Measurements from ENCODE around the gene ERCC6L2. TPM values are rescaled to one million over a fixed set of nuclear protein-coding genes. Genes with fewer than 3 reads are reported as not detected.

The ERCC6L2 gene
- polyA plus RNA-seq (2013): 15.7 and 17.1 TPM in 2 replicates

GRCh38 chr9:95875305-95876137, at the start of gene ERCC6L2:
ERCC6L2 (plus strand) TSS chr9:95875691; CDS start chr9:95876039, 348 bp downstream.
- peak within 1 kb of the TSS; percentile 97 for H4K91ac ChIP-seq (ENCODE audit: low read depth, low read length)
- H3K79me1 ChIP-seq (ENCODE audit: low read length): peaks cover 7% of the 10 kb centered on the region
- peak within 1 kb of the TSS; percentile 97 for H2AFZ ChIP-seq (ENCODE audit: insufficient read depth, low read length, poor library complexity)
- peak within 1 kb of the TSS; percentile 70 for H3K4me2 ChIP-seq (ENCODE audit: low read length)
- H3K23ac ChIP-seq (ENCODE audit: low read length): no peak within 1 kb of the TSS
- peaks cover 7% of the 10 kb centered on the region for H3K79me2 ChIP-seq (ENCODE audit: control insufficient read depth, insufficient read depth, low read length, poor library complexity)
- peaks cover 3 to 6% of the 10 kb centered on the region in 2 experiments for H3K4me1 ChIP-seq (ENCODE audit: control insufficient read depth in 1 of 2, insufficient read depth in 2 of 2, low read length in 2 of 2)
- H3K4ac ChIP-seq (ENCODE audit: low read depth, low read length): peak within 1 kb of the TSS; percentile 76
- H3K36me3 ChIP-seq (ENCODE audit: control insufficient read depth in 1 of 2, insufficient read depth in 2 of 2, low read length in 2 of 2): peaks cover 0 to 2% of the 10 kb centered on the region in 2 experiments
- H2AK5ac ChIP-seq (ENCODE audit: low read length): no peak within 1 kb of the TSS
- H2BK120ac ChIP-seq (ENCODE audit: insufficient read depth, low read length, poor library complexity): peak within 1 kb of the TSS; percentile 96
- H3K14ac ChIP-seq (ENCODE audit: low read length): peak within 1 kb of the TSS; percentile 97
- H3K18ac ChIP-seq (ENCODE audit: low read length): peak within 1 kb of the TSS; percentile 95
- H2BK5ac ChIP-seq (ENCODE audit: low read depth, low read length, poor library complexity): peak within 1 kb of the TSS; percentile 93
- H3K9ac ChIP-seq (ENCODE audit: low read length): peak within 1 kb of the TSS; percentile 99
- no CpG with 5 or more reads among the region's 74 CpGs for WGBS (ENCODE audit: extremely low coverage, insufficient coverage, insufficient read length)
- H4K8ac ChIP-seq (ENCODE audit: low read depth, low read length): peak within 1 kb of the TSS; percentile 96
- H3K4me3 ChIP-seq (ENCODE audit: low read depth, low read length): peak within 1 kb of the TSS; percentile 90
- H3K27me3 ChIP-seq (ENCODE audit: insufficient read depth, low read length): no peaks in the 10 kb centered on the region
- DNase-seq: peak; percentile 96 to 99
- no peaks in the 10 kb centered on the region for H3K9me3 ChIP-seq (ENCODE audit: insufficient read depth, low read depth, low read length)
- H3K27ac ChIP-seq (ENCODE audit: low read depth, low read length): peak within 1 kb of the TSS; percentile 99
- no peak within 1 kb of the TSS for H2BK12ac ChIP-seq (ENCODE audit: low read length)
- H4K12ac ChIP-seq (ENCODE audit: low read depth, low read length): peak within 1 kb of the TSS; percentile 97

- Histone ChIP-seq H3K79me1 (ENCODE audit: low read length) (peaks cover 4% of the 10 kb centered on the region), H3K9ac (ENCODE audit: low read length) (no peak overlapping the region), H3K23ac (ENCODE audit: low read length) (no peak overlapping the region), H3K4me3 (ENCODE audit: low read depth, low read length) (no peak overlapping the region), H3K4me2 (ENCODE audit: low read length) (no peak overlapping the region), H2BK12ac (ENCODE audit: low read length) (no peak overlapping the region), H3K4ac (ENCODE audit: low read depth, low read length) (no peak overlapping the region), H3K18ac (ENCODE audit: low read length) (no peak overlapping the region), H3K14ac (ENCODE audit: low read length) (no peak overlapping the region), H2BK5ac (ENCODE audit: low read depth, low read length, poor library complexity) (no peak overlapping the region), H4K8ac (ENCODE audit: low read depth, low read length) (no peak overlapping the region), H3K4me1 (ENCODE audit: control insufficient read depth in 1 of 2, insufficient read depth in 2 of 2, low read length in 2 of 2) (peaks cover 11 to 15% of the 10 kb centered on the region in 2 experiments), H2BK120ac (ENCODE audit: insufficient read depth, low read length, poor library complexity) (no peak overlapping the region), H3K36me3 (ENCODE audit: control insufficient read depth in 1 of 2, insufficient read depth in 2 of 2, low read length in 2 of 2) (no peaks in the 10 kb centered on the region), H3K9me3 (ENCODE audit: insufficient read depth, low read depth, low read length) (no peaks in the 10 kb centered on the region), H4K91ac (ENCODE audit: low read depth, low read length) (no peak overlapping the region), H2AK5ac (ENCODE audit: low read length) (no peak overlapping the region), H2AFZ (ENCODE audit: insufficient read depth, low read length, poor library complexity) (no peak overlapping the region), H3K27ac (ENCODE audit: low read depth, low read length) (no peak overlapping the region), H4K12ac (ENCODE audit: low read depth, low read length) (no peak overlapping the region), H3K79me2 (ENCODE audit: control insufficient read depth, insufficient read depth, low read length, poor library complexity) (no peaks in the 10 kb centered on the region), H3K27me3 (ENCODE audit: insufficient read depth, low read length) (no peaks in the 10 kb centered on the region)
- no CpG with 5 or more reads among the region's 8 CpGs for WGBS (ENCODE audit: extremely low coverage, insufficient coverage, insufficient read length)
- no peak for DNase-seq
These were observed 49.2 kb upstream of the ERCC6L2 start for GRCh38 chr9:95826183-95826838.

GRCh38 chr9:95830768-95831167, 44.7 kb upstream of the ERCC6L2 start:
- Histone ChIP-seq H3K27me3 (ENCODE audit: insufficient read depth, low read length) (no peaks in the 10 kb centered on the region), H3K79me2 (ENCODE audit: control insufficient read depth, insufficient read depth, low read length, poor library complexity) (no peaks in the 10 kb centered on the region), H2BK12ac (ENCODE audit: low read length) (no peak overlapping the region), H3K36me3 (ENCODE audit: control insufficient read depth in 1 of 2, insufficient read depth in 2 of 2, low read length in 2 of 2) (no peaks in the 10 kb centered on the region), H3K23ac (ENCODE audit: low read length) (no peak overlapping the region), H3K4me2 (ENCODE audit: low read length) (no peak overlapping the region), H3K4me3 (ENCODE audit: low read depth, low read length) (no peak overlapping the region), H2BK120ac (ENCODE audit: insufficient read depth, low read length, poor library complexity) (no peak overlapping the region), H2AFZ (ENCODE audit: insufficient read depth, low read length, poor library complexity) (no peak overlapping the region), H4K12ac (ENCODE audit: low read depth, low read length) (no peak overlapping the region), H3K4me1 (ENCODE audit: control insufficient read depth in 1 of 2, insufficient read depth in 2 of 2, low read length in 2 of 2) (no peaks in the 10 kb centered on the region), H4K91ac (ENCODE audit: low read depth, low read length) (no peak overlapping the region), H3K9me3 (ENCODE audit: insufficient read depth, low read depth, low read length) (no peaks in the 10 kb centered on the region), H3K18ac (ENCODE audit: low read length) (no peak overlapping the region), H4K8ac (ENCODE audit: low read depth, low read length) (no peak overlapping the region), H3K4ac (ENCODE audit: low read depth, low read length) (no peak overlapping the region), H2BK5ac (ENCODE audit: low read depth, low read length, poor library complexity) (no peak overlapping the region), H2AK5ac (ENCODE audit: low read length) (no peak overlapping the region), H3K79me1 (ENCODE audit: low read length) (no peaks in the 10 kb centered on the region), H3K14ac (ENCODE audit: low read length) (no peak overlapping the region), H3K9ac (ENCODE audit: low read length) (no peak overlapping the region), H3K27ac (ENCODE audit: low read depth, low read length) (no peak overlapping the region)
- no CpG with 5 or more reads among the region's 3 CpGs for WGBS (ENCODE audit: extremely low coverage, insufficient coverage, insufficient read length)
- DNase-seq: no peak

GRCh38 chr9:95831810-95832209, 43.7 kb upstream of the ERCC6L2 start:
- H2AK5ac ChIP-seq (ENCODE audit: low read length): no peak overlapping the region
- H4K12ac ChIP-seq (ENCODE audit: low read depth, low read length): no peak overlapping the region
- no peak overlapping the region for H3K14ac ChIP-seq (ENCODE audit: low read length)
- no peak for DNase-seq
- no peak overlapping the region for H3K9ac ChIP-seq (ENCODE audit: low read length)
- H3K23ac ChIP-seq (ENCODE audit: low read length): no peak overlapping the region
- no peak overlapping the region for H3K27ac ChIP-seq (ENCODE audit: low read depth, low read length)
- H2BK12ac ChIP-seq (ENCODE audit: low read length): no peak overlapping the region
- H3K4ac ChIP-seq (ENCODE audit: low read depth, low read length): no peak overlapping the region
- H2BK120ac ChIP-seq (ENCODE audit: insufficient read depth, low read length, poor library complexity): no peak overlapping the region
- no peaks in the 10 kb centered on the region for H3K27me3 ChIP-seq (ENCODE audit: insufficient read depth, low read length)
- H2AFZ ChIP-seq (ENCODE audit: insufficient read depth, low read length, poor library complexity): no peak overlapping the region
- no peaks in the 10 kb centered on the region for H3K9me3 ChIP-seq (ENCODE audit: insufficient read depth, low read depth, low read length)
- no peaks in the 10 kb centered on the region for H3K79me2 ChIP-seq (ENCODE audit: control insufficient read depth, insufficient read depth, low read length, poor library complexity)
- no peak overlapping the region for H3K4me3 ChIP-seq (ENCODE audit: low read depth, low read length)
- no peaks in the 10 kb centered on the region for H3K4me1 ChIP-seq (ENCODE audit: control insufficient read depth in 1 of 2, insufficient read depth in 2 of 2, low read length in 2 of 2)
- no peak overlapping the region for H3K18ac ChIP-seq (ENCODE audit: low read length)
- no peak overlapping the region for H4K8ac ChIP-seq (ENCODE audit: low read depth, low read length)
- H2BK5ac ChIP-seq (ENCODE audit: low read depth, low read length, poor library complexity): no peak overlapping the region
- H3K36me3 ChIP-seq (ENCODE audit: control insufficient read depth in 1 of 2, insufficient read depth in 2 of 2, low read length in 2 of 2): no peaks in the 10 kb centered on the region
- no peaks in the 10 kb centered on the region for H3K79me1 ChIP-seq (ENCODE audit: low read length)
- H4K91ac ChIP-seq (ENCODE audit: low read depth, low read length): no peak overlapping the region
- H3K4me2 ChIP-seq (ENCODE audit: low read length): no peak overlapping the region

All from trophoblast cell (in vitro differentiated cells and primary cell).